Measurements from ENCODE around the gene TMEM44. TPM values are rescaled to one million over a fixed set of nuclear protein-coding genes. Genes with fewer than 3 reads are reported as not detected.
A peak's percentile ranks its signal among the peaks of the same experiment; 100 is the strongest.
"Not testable (repeated sequence)": the region's sequence is repeated elsewhere in the genome, so short reads cannot be mapped to it uniquely, and the experiment has no call there.

The TMEM44 gene
- total RNA-seq, 1 donor from 2014 or later = 16.0 TPM

- TF ChIP-seq CTCF (conservative IDR thresholded peaks at IDR 0.05; ENCODE audit: low read depth, low read length) = no peak
- no peak for DNase-seq (ENCODE audit: low read depth)
- H3K4me3 ChIP-seq (ENCODE audit: low read depth, low read length) = peak overlapping the region; percentile 79
These were observed 340 bp downstream of the TMEM44 start for GRCh38 chr3:194632809-194633348.

- no peak for TF ChIP-seq CTCF (conservative IDR thresholded peaks at IDR 0.05; ENCODE audit: low read depth, low read length)
- no peak for DNase-seq (ENCODE audit: low read depth)
- H3K4me3 ChIP-seq (ENCODE audit: low read depth, low read length) = peak overlapping the region; percentile 79
These were observed 902 bp downstream of the TMEM44 start for GRCh38 chr3:194632226-194632808.

GRCh38 chr3:194631696-194632095, 1.5 kb downstream of the TMEM44 start:
- H3K4me3 ChIP-seq (ENCODE audit: low read depth, low read length) = no peak overlapping the region
- no peak for TF ChIP-seq CTCF (conservative IDR thresholded peaks at IDR 0.05; ENCODE audit: low read depth, low read length)
- no peak for DNase-seq (ENCODE audit: low read depth)

GRCh38 chr3:194630681-194631080, 2.5 kb downstream of the TMEM44 start:
- DNase-seq (ENCODE audit: low read depth) = not testable (repeated sequence)

GRCh38 chr3:194624956-194625355, 8.3 kb downstream of the TMEM44 start:
- H3K4me3 ChIP-seq (ENCODE audit: low read depth, low read length) = no peak overlapping the region
- DNase-seq (ENCODE audit: low read depth) = no peak
- no peak for TF ChIP-seq CTCF (conservative IDR thresholded peaks at IDR 0.05; ENCODE audit: low read depth, low read length)

More at GRCh38 chr3:194630681-194631080, 2.5 kb downstream of the TMEM44 start:
- not testable (repeated sequence) for H3K4me3 ChIP-seq (ENCODE audit: low read depth, low read length)

GRCh38 chr3:194623449-194624290, 9.5 kb downstream of the TMEM44 start:
- H3K4me3 ChIP-seq (ENCODE audit: low read depth, low read length) = no peak overlapping the region
- DNase-seq (ENCODE audit: low read depth) = no peak
- TF ChIP-seq CTCF (conservative IDR thresholded peaks at IDR 0.05; ENCODE audit: low read depth, low read length) = no peak

GRCh38 chr3:194622621-194623340, 10.4 kb downstream of the TMEM44 start:
- no peak overlapping the region for H3K4me3 ChIP-seq (ENCODE audit: low read depth, low read length)
- no peak for TF ChIP-seq CTCF (conservative IDR thresholded peaks at IDR 0.05; ENCODE audit: low read depth, low read length)

More at GRCh38 chr3:194622621-194623340, 10.4 kb downstream of the TMEM44 start:
- DNase-seq (ENCODE audit: low read depth) = no peak

Measured in epithelial cell of proximal tubule (primary cell).